Gastroesophageal sphincter (tissue), 3 donors: ENCODE results near the gene SPATS2L.

ENCODE experiments used
- POLR2AphosphoS5 ChIP-seq: sonication (generic); formaldehyde crosslinking; IDR thresholded peaks from one replicate; pipeline ENCODE4 v1.6.1; 2017; ENCODE audit warnings: antibody characterized with exemption
- TF ChIP-seq, protein P1 (sequence below), 4 experiments: fragments of 200-600 bp in 2 of 4; fragments of 450-650 bp in 2 of 4; sonication (generic) in 1 of 4; IDR thresholded peaks; one replicate each; pipeline ENCODE4 v1.5.1; 2017 to 2019; ENCODE audit warnings: antibody characterized with exemption in 4 of 4, mild to moderate bottlenecking in 2 of 4, moderate library complexity in 2 of 4

DNA sequence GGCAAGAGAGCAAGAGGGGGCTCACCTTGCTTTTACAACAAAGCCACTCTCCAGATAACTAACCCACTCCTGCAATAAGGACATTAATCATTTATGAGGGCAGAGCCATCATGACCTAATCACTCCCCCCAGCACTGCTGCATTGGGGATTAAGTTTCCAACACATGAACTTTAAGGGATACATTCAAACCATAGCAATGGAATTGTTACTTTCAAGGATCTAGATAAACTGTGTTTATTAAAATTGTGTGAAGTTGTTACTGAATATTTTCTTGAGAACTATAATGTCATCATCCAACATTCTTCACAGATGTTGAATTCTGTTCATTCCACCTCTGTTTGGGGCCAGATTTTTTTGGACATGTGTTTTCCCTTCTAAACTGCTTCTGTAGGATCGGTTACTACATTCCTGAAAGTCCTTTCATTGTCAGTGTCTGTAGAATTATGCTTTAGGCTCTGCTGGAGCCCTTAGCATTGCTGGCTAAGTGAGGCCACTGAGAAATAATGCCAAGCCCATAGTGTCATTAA lies 50.4 kb downstream of the SPATS2L start:
- TF ChIP-seq, protein P1, sequence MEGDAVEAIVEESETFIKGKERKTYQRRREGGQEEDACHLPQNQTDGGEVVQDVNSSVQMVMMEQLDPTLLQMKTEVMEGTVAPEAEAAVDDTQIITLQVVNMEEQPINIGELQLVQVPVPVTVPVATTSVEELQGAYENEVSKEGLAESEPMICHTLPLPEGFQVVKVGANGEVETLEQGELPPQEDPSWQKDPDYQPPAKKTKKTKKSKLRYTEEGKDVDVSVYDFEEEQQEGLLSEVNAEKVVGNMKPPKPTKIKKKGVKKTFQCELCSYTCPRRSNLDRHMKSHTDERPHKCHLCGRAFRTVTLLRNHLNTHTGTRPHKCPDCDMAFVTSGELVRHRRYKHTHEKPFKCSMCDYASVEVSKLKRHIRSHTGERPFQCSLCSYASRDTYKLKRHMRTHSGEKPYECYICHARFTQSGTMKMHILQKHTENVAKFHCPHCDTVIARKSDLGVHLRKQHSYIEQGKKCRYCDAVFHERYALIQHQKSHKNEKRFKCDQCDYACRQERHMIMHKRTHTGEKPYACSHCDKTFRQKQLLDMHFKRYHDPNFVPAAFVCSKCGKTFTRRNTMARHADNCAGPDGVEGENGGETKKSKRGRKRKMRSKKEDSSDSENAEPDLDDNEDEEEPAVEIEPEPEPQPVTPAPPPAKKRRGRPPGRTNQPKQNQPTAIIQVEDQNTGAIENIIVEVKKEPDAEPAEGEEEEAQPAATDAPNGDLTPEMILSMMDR (IDR thresholded peaks at IDR 0.05) = no peak
- no peak for TF ChIP-seq POLR2AphosphoS5
